Neural progenitor cell (in vitro differentiated cells): ENCODE results near the gene TMEFF2. TPM values are rescaled to one million over a fixed set of nuclear protein-coding genes. Genes with fewer than 3 reads are reported as not detected.

ENCODE experiments used
- DNase-seq: peaks from one replicate; pipeline ENCODE4 v3.0.0-alpha.2; 2016; ENCODE audit warnings: low spot score
- H2AFZ ChIP-seq: fragments of 200-600 bp; sonication (generic); replicated peaks from 2 replicates; pipeline ENCODE4 v1.6.1; 2016; ENCODE audit warnings: antibody characterized with exemption
- H3F3A ChIP-seq: fragments of 200-600 bp; sonication (generic); 2 replicates; pipeline ENCODE4 v1.6.1; 2016; ENCODE audit warnings: antibody characterized with exemption, low read depth
- H3K27ac ChIP-seq: fragments of 200-600 bp; sonication (generic); 2 replicates; pipeline ENCODE4 v1.5.1; 2016; ENCODE audit warnings: mild to moderate bottlenecking
- H3K27me3 ChIP-seq: fragments of 200-600 bp; sonication (generic); 2 replicates; pipeline ENCODE4 v1.6.1; 2016; ENCODE audit warnings: mild to moderate bottlenecking, moderate library complexity
- H3K36me3 ChIP-seq: fragments of 200-600 bp; sonication (generic); 2 replicates; pipeline ENCODE4 v1.5.1; 2016
- H3K4me1 ChIP-seq: fragments of 200-600 bp; sonication (generic); 2 replicates; pipeline ENCODE4 v1.6.1; 2016; ENCODE audit warnings: mixed run types
- H3K4me2 ChIP-seq: fragments of 200-600 bp; sonication (generic); 2 replicates; pipeline ENCODE4 v1.6.1; 2016
- H3K4me3 ChIP-seq: fragments of 200-600 bp; sonication (generic); 2 replicates; pipeline ENCODE4 v1.5.1; 2016
- H3K79me2 ChIP-seq: fragments of 200-600 bp; sonication (generic); 2 replicates; pipeline ENCODE4 v1.6.1; 2016; ENCODE audit warnings: low read depth
- H3K9ac ChIP-seq: fragments of 200-600 bp; sonication (generic); 2 replicates; pipeline ENCODE4 v1.6.1; 2016
- H3K9me3 ChIP-seq: fragments of 200-600 bp; sonication (generic); 2 replicates; pipeline ENCODE4 v1.5.1; 2016; ENCODE audit warnings: low read depth
- H4K20me1 ChIP-seq: fragments of 200-600 bp; sonication (generic); 2 replicates; pipeline ENCODE4 v1.6.1; 2016; ENCODE audit warnings: low read depth
- H3K27ac Mint-ChIP-seq: 3 replicates; pipeline ENCODE4 v1.8.0; 2021; ENCODE audit warnings: mixed read lengths
- H3K27me3 Mint-ChIP-seq: 2 replicates; pipeline ENCODE4 v1.8.0; 2022; ENCODE audit warnings: low read depth, mild to moderate bottlenecking, inconsistent platforms, moderate library complexity, mixed read lengths; ENCODE audit not compliant: insufficient read depth
- H3K36me3 Mint-ChIP-seq: 3 replicates; pipeline ENCODE4 v1.8.0; 2021; ENCODE audit warnings: mixed read lengths
- H3K4me1 Mint-ChIP-seq: 3 replicates; pipeline ENCODE4 v1.8.0; 2021; ENCODE audit warnings: mixed read lengths
- H3K4me3 Mint-ChIP-seq: 3 replicates; pipeline ENCODE4 v1.8.0; 2021; ENCODE audit warnings: mild to moderate bottlenecking, moderate library complexity, mixed read lengths
- H3K9me3 Mint-ChIP-seq: 3 replicates; pipeline ENCODE4 v1.8.0; 2020; ENCODE audit warnings: mixed read lengths
- EZH2 ChIP-seq: fragments of 200-600 bp; sonication (generic); IDR thresholded peaks from 2 replicates; pipeline ENCODE4 v1.6.1; 2017; ENCODE audit warnings: antibody characterized with exemption, mild to moderate bottlenecking, moderate library complexity
- EZH2phosphoT487 ChIP-seq: fragments of 200-600 bp; sonication (generic); IDR thresholded peaks from 2 replicates; pipeline ENCODE4 v1.6.1; 2017; ENCODE audit warnings: antibody characterized with exemption
- total RNA-seq: library from RNA; depleted of rRNA; stranded (reverse); fragments of >200 nt; gene quantifications from 2 replicates; pipeline ENCODE4 v1.2.3, GENCODE V29; 2015; ENCODE audit warnings: low replicate concordance
- TF ChIP-seq, protein P1 (sequence below): fragments of 200-600 bp; sonication (generic); IDR thresholded peaks from 2 replicates; pipeline ENCODE4 v1.5.1; 2017; ENCODE audit warnings: antibody characterized with exemption, mild to moderate bottlenecking

Gene TMEFF2
- total RNA-seq, 1 donor from 2014 or later, result 1.7 TPM

DNA sequence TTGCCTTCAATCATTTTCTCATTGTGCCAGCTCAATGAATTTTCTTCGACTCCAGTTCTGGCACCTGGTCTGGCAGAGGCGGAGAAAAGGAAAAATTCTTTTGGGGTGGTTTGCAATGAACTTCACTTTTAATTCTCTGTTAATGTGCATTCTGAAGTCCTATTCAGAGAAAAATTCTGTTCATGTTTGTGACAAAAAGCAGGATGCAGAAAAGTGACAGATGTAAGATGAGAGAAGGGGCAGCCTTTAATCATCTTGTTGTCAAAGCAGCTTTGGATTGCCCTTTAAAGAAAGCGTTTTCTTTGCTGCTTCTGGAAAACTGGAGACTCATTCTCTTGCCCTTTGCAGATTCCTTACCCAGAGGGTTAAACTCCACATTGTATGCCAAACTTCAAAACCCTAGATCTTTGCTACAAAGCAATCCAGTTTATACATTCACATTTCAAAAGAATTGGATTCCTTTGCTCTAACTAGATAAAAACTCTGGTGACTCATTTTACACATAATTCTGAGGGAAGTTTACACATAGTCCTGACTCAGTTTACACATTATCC is 253.3 kb downstream of the TMEFF2 start:
- Histone ChIP-seq H2AFZ (no peak overlapping the region), H4K20me1 (no peaks in the 10 kb centered on the region), H3K4me1 (peaks cover 37% of the 10 kb centered on the region), H3K79me2 (no peaks in the 10 kb centered on the region), H3K4me2 (peak overlapping the region; percentile 36), H3K27me3 (no peaks in the 10 kb centered on the region), H3K36me3 (no peaks in the 10 kb centered on the region), H3K9ac (no peak overlapping the region), H3K27ac (no peak overlapping the region), H3K4me3 (no peak overlapping the region), H3F3A (peaks cover 4% of the 10 kb centered on the region), H3K9me3 (no peaks in the 10 kb centered on the region)
- no peak for DNase-seq
- no peak for TF ChIP-seq EZH2
- TF ChIP-seq, protein P1, sequence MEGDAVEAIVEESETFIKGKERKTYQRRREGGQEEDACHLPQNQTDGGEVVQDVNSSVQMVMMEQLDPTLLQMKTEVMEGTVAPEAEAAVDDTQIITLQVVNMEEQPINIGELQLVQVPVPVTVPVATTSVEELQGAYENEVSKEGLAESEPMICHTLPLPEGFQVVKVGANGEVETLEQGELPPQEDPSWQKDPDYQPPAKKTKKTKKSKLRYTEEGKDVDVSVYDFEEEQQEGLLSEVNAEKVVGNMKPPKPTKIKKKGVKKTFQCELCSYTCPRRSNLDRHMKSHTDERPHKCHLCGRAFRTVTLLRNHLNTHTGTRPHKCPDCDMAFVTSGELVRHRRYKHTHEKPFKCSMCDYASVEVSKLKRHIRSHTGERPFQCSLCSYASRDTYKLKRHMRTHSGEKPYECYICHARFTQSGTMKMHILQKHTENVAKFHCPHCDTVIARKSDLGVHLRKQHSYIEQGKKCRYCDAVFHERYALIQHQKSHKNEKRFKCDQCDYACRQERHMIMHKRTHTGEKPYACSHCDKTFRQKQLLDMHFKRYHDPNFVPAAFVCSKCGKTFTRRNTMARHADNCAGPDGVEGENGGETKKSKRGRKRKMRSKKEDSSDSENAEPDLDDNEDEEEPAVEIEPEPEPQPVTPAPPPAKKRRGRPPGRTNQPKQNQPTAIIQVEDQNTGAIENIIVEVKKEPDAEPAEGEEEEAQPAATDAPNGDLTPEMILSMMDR, result no peak
- TF ChIP-seq EZH2phosphoT487, result no peak
- Mint-ChIP-seq H3K4me3 (no peak overlapping the region), H3K36me3 (no peaks in the 10 kb centered on the region), H3K4me1 (peaks cover 21% of the 10 kb centered on the region), H3K27ac (no peak overlapping the region), H3K9me3 (no peaks in the 10 kb centered on the region), H3K27me3 (no peaks in the 10 kb centered on the region)

DNA sequence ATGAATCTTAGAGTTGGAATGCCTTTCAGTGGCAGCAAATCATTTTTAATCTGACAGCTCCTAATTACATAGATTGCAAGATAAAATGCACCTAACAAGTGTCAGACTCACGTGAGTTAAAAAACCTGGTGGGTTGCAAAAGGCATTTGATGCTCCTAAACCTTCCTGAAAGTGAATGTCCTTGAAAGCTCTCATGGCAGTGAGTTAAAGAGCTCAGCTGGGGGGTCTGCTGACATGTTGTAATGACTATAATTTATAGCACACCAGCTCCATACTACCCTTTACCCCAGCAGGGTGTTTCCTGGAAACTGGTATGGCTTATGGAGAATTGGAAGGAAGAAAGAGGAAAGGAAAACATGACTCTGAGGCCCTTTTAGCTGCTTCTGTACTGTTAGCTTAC is 256.0 kb downstream of the TMEFF2 start:
- TF ChIP-seq, protein P1, result no peak
- TF ChIP-seq EZH2 (no peak), EZH2phosphoT487 (no peak)

DNA sequence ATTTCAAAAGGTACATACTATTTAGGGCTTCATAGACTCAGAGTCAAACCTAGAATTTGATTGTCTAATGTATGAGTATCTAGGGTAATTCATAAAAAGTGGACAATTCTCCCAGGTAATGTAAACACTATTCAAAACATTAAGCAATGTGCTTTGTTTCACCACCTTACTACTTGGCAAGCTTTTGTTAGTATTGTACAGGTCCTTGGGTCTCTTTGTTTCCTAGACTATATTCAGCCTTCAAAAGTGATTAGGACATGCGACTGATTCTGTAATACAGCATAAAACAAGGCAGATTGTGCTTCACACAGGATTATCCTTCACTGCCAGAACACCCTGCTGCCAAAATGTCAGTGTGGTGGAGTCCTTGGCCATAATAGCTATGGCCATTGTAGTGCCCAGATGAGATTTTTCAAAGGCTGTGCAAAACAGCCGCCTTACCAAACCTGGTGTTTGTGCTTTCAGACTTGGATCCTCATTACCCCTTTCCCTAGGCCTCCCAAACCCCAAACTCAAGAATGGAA is 257.8 kb downstream of the TMEFF2 start:
- no peaks in the 10 kb centered on the region for H3K27me3 Mint-ChIP-seq
- Histone ChIP-seq H3K36me3 (no peaks in the 10 kb centered on the region), H2AFZ (no peak overlapping the region), H3K9ac (no peak overlapping the region), H3K79me2 (no peaks in the 10 kb centered on the region), H3F3A (peaks cover 3% of the 10 kb centered on the region), H3K9me3 (no peaks in the 10 kb centered on the region), H3K4me2 (no peak overlapping the region), H3K4me3 (no peak overlapping the region), H3K27me3 (no peaks in the 10 kb centered on the region), H3K4me1 (peaks cover 20% of the 10 kb centered on the region), H4K20me1 (no peaks in the 10 kb centered on the region), H3K27ac (no peak overlapping the region)
- no peak for DNase-seq
- no peak for TF ChIP-seq EZH2
- TF ChIP-seq, protein P1, result no peak
- TF ChIP-seq EZH2phosphoT487, result no peak
- H3K9me3 Mint-ChIP-seq, result no peaks in the 10 kb centered on the region
- no peak overlapping the region for H3K27ac Mint-ChIP-seq
- no peak overlapping the region for H3K4me3 Mint-ChIP-seq
- H3K36me3 Mint-ChIP-seq, result no peaks in the 10 kb centered on the region
- H3K4me1 Mint-ChIP-seq, result peaks cover 18% of the 10 kb centered on the region

More for the DNA sequence above, 256.0 kb downstream of the TMEFF2 start:
- Histone ChIP-seq H3K4me2 (no peak overlapping the region), H3K36me3 (no peaks in the 10 kb centered on the region), H3F3A (peaks cover 4% of the 10 kb centered on the region), H3K9me3 (no peaks in the 10 kb centered on the region), H3K4me3 (no peak overlapping the region), H3K9ac (no peak overlapping the region), H3K79me2 (no peaks in the 10 kb centered on the region), H4K20me1 (no peaks in the 10 kb centered on the region), H3K4me1 (peaks cover 33% of the 10 kb centered on the region), H2AFZ (no peak overlapping the region), H3K27ac (no peak overlapping the region), H3K27me3 (no peaks in the 10 kb centered on the region)
- Mint-ChIP-seq H3K4me3 (no peak overlapping the region), H3K9me3 (no peaks in the 10 kb centered on the region), H3K36me3 (no peaks in the 10 kb centered on the region), H3K27me3 (no peaks in the 10 kb centered on the region), H3K4me1 (peaks cover 23% of the 10 kb centered on the region), H3K27ac (no peak overlapping the region)
- DNase-seq, result no peak
